SW 1271 (cell line): ENCODE measurements around the gene TMEM115.
A peak's percentile ranks its signal among the peaks of the same experiment; 100 is the strongest.

Experiments used
- DNase-seq, 2 experiments: peaks; one replicate each; lab custom pipeline; 2025; lab: John Stamatoyannopoulos, UW

TMEM115 gene

GRCh38 chr3:50375258-50375931 is 16.1 kb upstream of the TMEM115 start:
- no peak for DNase-seq

- no peak for DNase-seq
Measured at GRCh38 chr3:50374363-50375257, 15.3 kb upstream of the TMEM115 start.

- DNase-seq, result no peak
Measured at GRCh38 chr3:50373146-50374051, 14.1 kb upstream of the TMEM115 start.

GRCh38 chr3:50372349-50372748 is 13.0 kb upstream of the TMEM115 start:
- DNase-seq, result no peak

- no peak for DNase-seq
Measured at GRCh38 chr3:50371133-50371685, 11.9 kb upstream of the TMEM115 start.

DNA sequence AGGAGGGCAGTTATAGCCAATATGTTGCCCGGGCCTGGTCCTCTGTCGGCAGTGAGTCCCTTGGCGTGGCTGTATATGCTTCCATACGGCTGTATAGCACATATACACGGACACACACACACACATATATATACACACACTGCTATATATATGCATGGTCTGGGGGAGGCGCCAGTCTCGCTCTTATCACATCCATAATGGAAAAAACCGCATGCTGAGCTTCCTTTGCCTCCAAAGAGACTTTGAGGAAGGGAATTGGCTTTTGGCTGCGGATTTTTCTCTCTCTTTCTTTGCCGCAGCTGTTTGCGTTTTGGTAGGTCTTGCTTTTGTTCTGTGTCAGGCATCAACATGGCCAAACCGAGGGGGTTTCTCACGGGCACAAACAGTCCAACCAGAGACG is 11.3 kb upstream of the TMEM115 start:
- no peak for DNase-seq

DNA sequence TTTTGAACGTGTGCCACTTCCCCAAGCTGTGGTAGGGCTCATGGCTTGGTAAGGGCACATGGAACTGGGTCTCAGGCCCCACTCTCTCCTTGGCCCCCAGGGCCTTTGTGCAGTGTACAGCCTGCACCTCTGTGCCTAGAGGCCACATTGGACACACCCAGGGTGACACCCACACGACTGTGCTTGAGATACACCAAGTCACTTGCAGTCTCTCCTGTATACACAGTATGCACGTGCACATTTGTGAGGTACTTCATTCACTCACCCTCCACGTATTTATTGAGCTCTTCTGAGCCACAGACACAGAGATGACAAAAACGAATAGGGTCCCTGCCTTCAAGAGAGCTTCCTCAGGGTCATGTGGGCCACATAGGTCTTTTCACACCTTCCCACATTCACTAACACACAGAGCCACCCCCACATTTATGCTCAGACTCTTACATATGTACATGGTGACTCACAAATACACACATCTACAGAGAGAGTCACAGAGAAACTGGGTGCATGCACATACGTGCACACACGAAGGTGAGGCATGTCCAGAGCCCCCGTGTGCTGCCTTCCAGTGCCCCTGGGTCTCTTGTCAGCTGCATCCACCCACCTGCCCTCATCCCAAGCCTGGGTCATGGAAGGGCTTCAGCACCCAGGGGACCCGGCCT is 9.8 kb upstream of the TMEM115 start:
- no peak for DNase-seq

DNA sequence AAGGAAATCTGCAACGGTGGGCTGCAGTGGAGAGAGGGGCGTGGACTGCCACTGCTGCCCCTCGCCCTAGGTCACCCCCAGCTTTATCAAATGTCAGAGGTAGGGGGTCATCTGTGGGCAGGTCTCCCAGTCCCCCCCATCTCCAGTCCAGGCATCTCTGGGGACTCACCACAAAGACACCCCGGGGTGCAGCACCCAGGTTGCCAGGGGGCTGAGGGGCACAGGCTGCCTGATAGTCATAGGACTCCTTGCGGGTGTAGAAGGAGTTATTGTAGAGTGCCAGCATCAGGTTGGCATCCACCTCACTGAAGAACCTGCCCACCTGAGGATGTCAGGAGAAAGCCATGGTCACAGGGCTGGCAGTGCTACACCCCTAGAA is 6.5 kb upstream of the TMEM115 start:
- DNase-seq, result no peak

GRCh38 chr3:50365080-50365841 is 5.9 kb upstream of the TMEM115 start:
- DNase-seq, result no peak

DNA sequence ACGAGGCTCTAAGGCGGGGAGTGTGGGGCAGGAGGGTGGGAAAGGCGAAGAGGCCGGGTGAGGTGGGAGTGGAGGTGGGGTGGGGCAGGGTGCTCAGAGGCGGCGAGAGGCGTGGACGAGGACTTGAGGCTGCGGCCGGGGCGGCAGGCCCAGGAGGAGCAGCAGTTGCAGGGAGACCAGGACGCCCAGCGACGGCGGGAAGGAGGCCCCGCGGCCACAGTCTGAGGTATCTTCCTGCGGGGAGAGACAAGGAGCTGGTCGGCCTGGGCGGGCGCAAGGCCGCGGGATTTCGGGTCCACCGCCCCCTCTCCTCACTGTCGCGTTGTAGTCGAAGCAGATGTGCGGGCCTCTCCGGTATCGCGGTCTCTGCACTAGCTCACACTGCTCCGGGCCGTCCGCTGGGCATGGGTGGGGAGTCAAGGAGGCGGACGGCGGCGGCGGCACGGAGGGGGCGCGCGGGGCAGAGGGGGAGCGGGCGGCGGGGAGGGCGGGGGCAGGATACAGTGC is 5.3 kb upstream of the TMEM115 start:
- no peak for DNase-seq

GRCh38 chr3:50359760-50360110 is 414 bp upstream of the TMEM115 start:
- DNase-seq, result no peak

GRCh38 chr3:50358355-50358910 is 888 bp downstream of the TMEM115 start:
- DNase-seq, result no peak

GRCh38 chr3:50357481-50357880 is 1.8 kb downstream of the TMEM115 start:
- no peak for DNase-seq

DNA sequence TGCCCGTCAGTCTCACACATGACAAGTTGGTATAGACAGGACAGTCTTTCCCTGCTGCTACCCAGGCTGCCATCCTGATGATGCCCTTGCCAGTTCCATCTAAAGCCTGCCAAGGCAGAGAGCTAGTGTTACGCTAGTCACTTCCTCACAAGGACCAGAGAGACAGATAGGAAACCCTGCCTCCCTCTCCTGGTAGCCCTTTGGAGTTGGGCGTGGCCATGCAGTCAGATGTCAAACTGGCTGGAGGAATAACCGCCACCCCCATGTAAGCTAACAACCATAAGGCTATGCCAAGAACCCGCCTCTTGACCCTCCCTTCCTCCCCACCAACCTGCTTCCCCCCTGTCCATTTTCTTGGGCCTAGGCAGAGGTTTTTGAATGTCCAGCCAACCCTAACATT is 2.8 kb downstream of the TMEM115 start:
- no peak for DNase-seq

DNA sequence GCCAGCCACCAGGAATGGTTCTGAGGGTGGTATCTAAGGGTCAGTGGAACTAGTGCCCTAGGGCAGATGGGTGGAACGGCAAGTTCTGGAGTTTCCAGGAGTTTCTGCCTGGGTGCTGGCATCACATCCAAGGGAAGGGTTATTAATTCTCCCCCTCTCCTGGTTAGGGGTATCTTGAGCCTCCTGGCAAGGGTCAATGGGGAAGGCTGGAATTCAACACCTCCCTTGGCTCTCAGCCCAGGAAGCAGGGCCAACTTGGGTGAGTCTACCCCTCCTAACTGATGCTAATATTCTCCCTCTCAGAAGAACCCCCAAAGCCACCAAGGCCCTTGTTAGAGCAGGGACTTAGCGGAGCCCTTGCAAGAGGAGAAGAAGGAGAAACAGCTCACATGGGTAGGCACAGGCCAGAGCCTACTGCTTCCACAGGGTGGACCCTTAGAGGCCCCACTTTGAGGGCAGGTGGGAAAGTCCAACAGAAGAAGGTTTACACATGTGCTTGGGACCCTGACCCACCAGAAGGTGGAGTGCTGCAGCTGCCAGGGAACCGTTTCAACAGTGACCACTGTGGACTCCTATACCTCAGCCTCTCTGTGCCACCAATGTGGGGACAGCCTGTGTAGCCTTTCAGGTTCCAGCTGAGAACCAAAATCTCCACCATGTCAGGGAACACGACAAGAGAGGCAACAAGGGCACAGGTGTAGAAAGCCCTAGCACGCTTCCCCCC is 3.3 kb downstream of the TMEM115 start:
- no peak for DNase-seq

DNA sequence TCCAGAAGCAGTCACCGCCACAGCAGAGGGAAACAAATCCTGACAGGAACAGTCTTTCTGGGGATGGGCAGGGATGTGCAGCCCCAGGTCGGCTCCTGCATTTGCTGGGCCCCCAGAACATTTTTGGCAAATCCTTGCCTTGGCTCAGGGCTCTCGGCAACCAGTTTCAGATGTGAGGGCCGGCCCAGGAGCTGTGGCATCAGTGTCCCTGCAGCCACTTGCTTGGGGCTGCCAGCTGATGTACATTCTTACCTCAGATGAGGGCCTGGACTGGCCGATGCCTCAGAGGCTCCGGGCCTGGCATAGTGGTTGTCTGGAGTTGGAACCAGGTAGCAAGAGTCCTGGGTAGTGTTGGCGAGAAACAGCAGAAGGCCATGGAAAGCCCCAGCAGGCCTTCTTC is 4.5 kb downstream of the TMEM115 start:
- DNase-seq, result no peak

- DNase-seq, result no peak
Measured at GRCh38 chr3:50354186-50354764, 5.0 kb downstream of the TMEM115 start.

- no peak for DNase-seq
Measured at GRCh38 chr3:50353245-50354004, 5.9 kb downstream of the TMEM115 start.

DNA sequence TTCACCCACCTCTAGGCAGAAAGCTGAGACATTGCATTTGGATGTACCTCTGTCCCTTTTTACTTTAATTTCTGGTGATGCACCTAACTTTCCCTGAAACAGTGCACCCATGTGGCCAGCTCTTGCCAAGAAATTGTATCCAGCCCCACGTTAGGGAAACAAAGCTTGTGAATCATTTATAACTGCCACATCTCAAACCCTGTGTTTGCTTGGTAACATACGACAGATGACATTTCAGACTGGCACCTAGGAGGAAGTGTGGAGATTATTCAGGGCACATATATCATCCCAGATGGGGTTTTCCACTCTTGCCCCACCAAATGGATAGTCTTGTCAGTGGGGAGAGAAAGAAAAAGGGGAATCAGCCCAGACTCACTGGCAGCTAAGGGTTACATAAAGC is 6.5 kb downstream of the TMEM115 start:
- peak in 1 of 2 experiments; percentile 8 for DNase-seq
